ENCODE measurements around the gene MAGEB2. TPM values are rescaled to one million over a fixed set of nuclear protein-coding genes. Genes with fewer than 3 reads are reported as not detected.

The MAGEB2 gene
- 0.15 and 0.29 TPM in 2 replicates for total RNA-seq (2014; rRNA removed; shearing (Covaris generic))

GRCh38 chrX:30215357-30215843 lies at the start of gene MAGEB2:
Gene MAGEB2 (plus strand): TSS chrX:30215563. CDS start chrX:30218581, 3,018 bp downstream.

GRCh38 chrX:30230395-30230794 lies 15.0 kb downstream of the MAGEB2 start, which contains the start of gene MAGEB3:
Gene MAGEB3 (plus strand): TSS chrX:30230657. CDS start chrX:30235925, 5,268 bp downstream.

GRCh38 chrX:30241724-30242415 lies 26.5 kb downstream of the MAGEB2 start, which contains the start of gene MAGEB4:
Gene MAGEB4 (plus strand): TSS chrX:30242000. CDS start chrX:30242136, 136 bp downstream.

GRCh38 chrX:30246769-30247489 lies 31.6 kb downstream of the MAGEB2 start, which contains the start of gene MAGEB1:
Gene MAGEB1 (plus strand): TSS chrX:30247146. CDS start chrX:30250494, 3,348 bp downstream.

Other genes with a start within 250 kb of the MAGEB2 start
- gene MAGEB3, start 15.1 kb downstream of the MAGEB2 start, total RNA-seq (2014; rRNA removed; shearing (Covaris generic)): not detected in 2 replicates
- not detected in 2 replicates for gene MAGEB4, start 26.4 kb downstream of the MAGEB2 start, total RNA-seq (2014; rRNA removed; shearing (Covaris generic))
- gene MAGEB1, start 31.6 kb downstream of the MAGEB2 start, total RNA-seq (2014; rRNA removed; shearing (Covaris generic)): not detected in 2 replicates
- gene NR0B1, start 93.8 kb downstream of the MAGEB2 start, total RNA-seq (2014; rRNA removed; shearing (Covaris generic)): 0.37 and 0.91 TPM in 2 replicates